Measurements from ENCODE around the gene FAM200A. TPM values are rescaled to one million over a fixed set of nuclear protein-coding genes. Genes with fewer than 3 reads are reported as not detected.
A peak's percentile ranks its signal among the peaks of the same experiment; 100 is the strongest.
"Not testable (repeated sequence)": the region's sequence is repeated elsewhere in the genome, so short reads cannot be mapped to it uniquely, and the experiment has no call there.

The FAM200A gene
- total and polyA plus RNA-seq, 2 donors (not counting 1 experiment from before 2014, with no cell fraction given): 9.0 to 9.7 TPM

GRCh38 chr7:99551334-99551733 lies 580 bp downstream of the FAM200A start:
- peak in 1 of 2 donors; percentile 12 for DNase-seq (ENCODE audit: low read depth in 2 of 2)
- Histone ChIP-seq H4K20me1 (ENCODE audit: control insufficient read depth, extremely low read depth, insufficient read depth, low read length) (no peaks in the 10 kb centered on the region), H3K9ac (ENCODE audit: insufficient read depth, low read length) (peak overlapping the region; percentile 97), H3K79me2 (ENCODE audit: control insufficient read depth, insufficient read depth, low read length) (peaks cover 16% of the 10 kb centered on the region), H3K4me3 (replicated peaks in 1 of 4; ENCODE audit: control extremely low read depth in 1 of 4, insufficient read depth in 1 of 4, low read depth in 3 of 4, low read length in 4 of 4) (peak overlapping the region; percentile 87 to 99 (median 96)), H3K36me3 (ENCODE audit: control insufficient read depth, insufficient read depth, low read length) (peaks cover 2% of the 10 kb centered on the region), H3K27ac (ENCODE audit: insufficient read depth, low read length) (peak overlapping the region; percentile 97), H3K27me3 (ENCODE audit: control insufficient read depth, insufficient read depth, low read length) (no peaks in the 10 kb centered on the region), H3K4me2 (ENCODE audit: extremely low read depth, insufficient read depth, low read length) (peak overlapping the region; percentile 76), H3K9me3 (ENCODE audit: control insufficient read depth, insufficient read depth, low read depth, low read length) (no peaks in the 10 kb centered on the region), H2AFZ (ENCODE audit: low read length) (peak overlapping the region; percentile 7), H3K4me1 (ENCODE audit: control insufficient read depth, extremely low read depth, insufficient read depth, low read length) (no peaks in the 10 kb centered on the region)
- no peak for TF ChIP-seq EZH2 (IDR thresholded peaks at IDR 0.05; ENCODE audit: low read length, missing control alignments)
- TF ChIP-seq, protein P1, sequence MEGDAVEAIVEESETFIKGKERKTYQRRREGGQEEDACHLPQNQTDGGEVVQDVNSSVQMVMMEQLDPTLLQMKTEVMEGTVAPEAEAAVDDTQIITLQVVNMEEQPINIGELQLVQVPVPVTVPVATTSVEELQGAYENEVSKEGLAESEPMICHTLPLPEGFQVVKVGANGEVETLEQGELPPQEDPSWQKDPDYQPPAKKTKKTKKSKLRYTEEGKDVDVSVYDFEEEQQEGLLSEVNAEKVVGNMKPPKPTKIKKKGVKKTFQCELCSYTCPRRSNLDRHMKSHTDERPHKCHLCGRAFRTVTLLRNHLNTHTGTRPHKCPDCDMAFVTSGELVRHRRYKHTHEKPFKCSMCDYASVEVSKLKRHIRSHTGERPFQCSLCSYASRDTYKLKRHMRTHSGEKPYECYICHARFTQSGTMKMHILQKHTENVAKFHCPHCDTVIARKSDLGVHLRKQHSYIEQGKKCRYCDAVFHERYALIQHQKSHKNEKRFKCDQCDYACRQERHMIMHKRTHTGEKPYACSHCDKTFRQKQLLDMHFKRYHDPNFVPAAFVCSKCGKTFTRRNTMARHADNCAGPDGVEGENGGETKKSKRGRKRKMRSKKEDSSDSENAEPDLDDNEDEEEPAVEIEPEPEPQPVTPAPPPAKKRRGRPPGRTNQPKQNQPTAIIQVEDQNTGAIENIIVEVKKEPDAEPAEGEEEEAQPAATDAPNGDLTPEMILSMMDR (conservative IDR thresholded peaks at IDR 0.05 in 1 of 2, IDR thresholded peaks at IDR 0.05 in 1 of 2; ENCODE audit: low read depth in 1 of 2, low read length in 2 of 2): no peak

DNA sequence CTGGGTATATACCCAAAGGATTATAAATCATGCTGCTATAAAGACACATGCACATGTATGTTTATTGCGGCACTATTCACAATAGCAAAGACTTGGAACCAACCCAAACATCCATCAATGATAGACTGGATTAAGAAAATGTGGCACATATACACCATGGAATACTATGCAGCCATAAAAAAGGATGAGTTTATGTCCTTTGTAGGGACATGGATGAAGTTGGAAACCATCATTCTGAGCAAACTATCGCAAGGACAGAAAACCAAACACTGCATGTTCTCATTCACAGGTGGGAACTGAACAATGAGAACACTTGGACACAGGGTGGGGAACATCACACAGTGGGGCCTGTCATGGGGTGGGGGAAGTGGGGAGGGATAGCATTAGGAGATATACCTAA lies 2.4 kb downstream of the FAM200A start:
- H3K4me3 ChIP-seq (replicated peaks in 1 of 4; ENCODE audit: control extremely low read depth in 1 of 4, insufficient read depth in 1 of 4, low read depth in 3 of 4, low read length in 4 of 4); H2AFZ ChIP-seq (ENCODE audit: low read length); H3K27ac ChIP-seq (ENCODE audit: insufficient read depth, low read length); H3K4me2 ChIP-seq (ENCODE audit: extremely low read depth, insufficient read depth, low read length); H3K4me1 ChIP-seq (ENCODE audit: control insufficient read depth, extremely low read depth, insufficient read depth, low read length); DNase-seq (ENCODE audit: low read depth in 2 of 2); H3K36me3 ChIP-seq (ENCODE audit: control insufficient read depth, insufficient read depth, low read length); H3K27me3 ChIP-seq (ENCODE audit: control insufficient read depth, insufficient read depth, low read length); H3K9me3 ChIP-seq (ENCODE audit: control insufficient read depth, insufficient read depth, low read depth, low read length); H4K20me1 ChIP-seq (ENCODE audit: control insufficient read depth, extremely low read depth, insufficient read depth, low read length); H3K9ac ChIP-seq (ENCODE audit: insufficient read depth, low read length): not testable (repeated sequence)
- H3K79me2 ChIP-seq (ENCODE audit: control insufficient read depth, insufficient read depth, low read length): peaks cover 11% of the 10 kb centered on the region

GRCh38 chr7:99545308-99545707 lies 6.6 kb downstream of the FAM200A start:
- not testable (repeated sequence) for H3K9ac ChIP-seq (ENCODE audit: insufficient read depth, low read length); H3K4me1 ChIP-seq (ENCODE audit: control insufficient read depth, extremely low read depth, insufficient read depth, low read length); H3K27ac ChIP-seq (ENCODE audit: insufficient read depth, low read length); H3K27me3 ChIP-seq (ENCODE audit: control insufficient read depth, insufficient read depth, low read length); H2AFZ ChIP-seq (ENCODE audit: low read length); H3K79me2 ChIP-seq (ENCODE audit: control insufficient read depth, insufficient read depth, low read length); H3K4me2 ChIP-seq (ENCODE audit: extremely low read depth, insufficient read depth, low read length); H3K4me3 ChIP-seq (replicated peaks in 1 of 4; ENCODE audit: control extremely low read depth in 1 of 4, insufficient read depth in 1 of 4, low read depth in 3 of 4, low read length in 4 of 4); H4K20me1 ChIP-seq (ENCODE audit: control insufficient read depth, extremely low read depth, insufficient read depth, low read length); H3K36me3 ChIP-seq (ENCODE audit: control insufficient read depth, insufficient read depth, low read length); H3K9me3 ChIP-seq (ENCODE audit: control insufficient read depth, insufficient read depth, low read depth, low read length); DNase-seq (ENCODE audit: low read depth in 2 of 2)

- Histone ChIP-seq H3K4me1 (ENCODE audit: control insufficient read depth, extremely low read depth, insufficient read depth, low read length) (no peaks in the 10 kb centered on the region), H3K27ac (ENCODE audit: insufficient read depth, low read length) (no peak overlapping the region), H2AFZ (ENCODE audit: low read length) (no peak overlapping the region), H3K9ac (ENCODE audit: insufficient read depth, low read length) (no peak overlapping the region), H3K27me3 (ENCODE audit: control insufficient read depth, insufficient read depth, low read length) (no peaks in the 10 kb centered on the region), H3K36me3 (ENCODE audit: control insufficient read depth, insufficient read depth, low read length) (peaks cover 4% of the 10 kb centered on the region), H3K4me3 (replicated peaks in 1 of 4; ENCODE audit: control extremely low read depth in 1 of 4, insufficient read depth in 1 of 4, low read depth in 3 of 4, low read length in 4 of 4) (no peak overlapping the region), H3K9me3 (ENCODE audit: control insufficient read depth, insufficient read depth, low read depth, low read length) (no peaks in the 10 kb centered on the region), H3K4me2 (ENCODE audit: extremely low read depth, insufficient read depth, low read length) (no peak overlapping the region), H3K79me2 (ENCODE audit: control insufficient read depth, insufficient read depth, low read length) (no peaks in the 10 kb centered on the region), H4K20me1 (ENCODE audit: control insufficient read depth, extremely low read depth, insufficient read depth, low read length) (no peaks in the 10 kb centered on the region)
- no peak for DNase-seq (ENCODE audit: low read depth in 2 of 2)
- TF ChIP-seq, protein P1 (conservative IDR thresholded peaks at IDR 0.05 in 1 of 2, IDR thresholded peaks at IDR 0.05 in 1 of 2; ENCODE audit: low read depth in 1 of 2, low read length in 2 of 2): no peak
- TF ChIP-seq EZH2 (IDR thresholded peaks at IDR 0.05; ENCODE audit: low read length, missing control alignments): no peak
Observed at GRCh38 chr7:99543916-99544315, 8.0 kb downstream of the FAM200A start.
